Kasumi-1 (cell line): ENCODE data around the gene ATXN7L1.
"Not testable (repeated sequence)": the region's sequence is repeated elsewhere in the genome, so short reads cannot be mapped to it uniquely, and the experiment has no call there.

Experiments
- DNase-seq, 2 experiments: peaks; one replicate each; lab custom pipeline; 2025; lab: John Stamatoyannopoulos, UW

ATXN7L1 gene

GRCh38 chr7:105703207-105703930 lies 173.0 kb downstream of the ATXN7L1 start:
- no peak for DNase-seq

GRCh38 chr7:105699568-105700236 lies 176.7 kb downstream of the ATXN7L1 start:
- no peak for DNase-seq

- DNase-seq, result no peak
These were observed 177.9 kb downstream of the ATXN7L1 start for GRCh38 chr7:105698531-105698930.

GRCh38 chr7:105697753-105698152 lies 178.6 kb downstream of the ATXN7L1 start:
- DNase-seq, result no peak

- not testable (repeated sequence) for DNase-seq
These were observed 179.2 kb downstream of the ATXN7L1 start for GRCh38 chr7:105697169-105697568.

- DNase-seq, result no peak
These were observed 182.8 kb downstream of the ATXN7L1 start for GRCh38 chr7:105693576-105693975.

- no peak for DNase-seq
These were observed 184.5 kb downstream of the ATXN7L1 start for GRCh38 chr7:105691680-105692564.

- no peak for DNase-seq
These were observed 185.2 kb downstream of the ATXN7L1 start for GRCh38 chr7:105691082-105691679.

- DNase-seq, result no peak
These were observed 186.0 kb downstream of the ATXN7L1 start for GRCh38 chr7:105690325-105690945.

- DNase-seq, result no peak
These were observed 187.2 kb downstream of the ATXN7L1 start for GRCh38 chr7:105689067-105689819.

- DNase-seq, result no peak
These were observed 187.8 kb downstream of the ATXN7L1 start for GRCh38 chr7:105688617-105689016.

- DNase-seq, result no peak
These were observed 191.2 kb downstream of the ATXN7L1 start for GRCh38 chr7:105685161-105685560.

- no peak for DNase-seq
These were observed 193.9 kb downstream of the ATXN7L1 start for GRCh38 chr7:105682341-105683060.

GRCh38 chr7:105680505-105681187 lies 195.8 kb downstream of the ATXN7L1 start:
- DNase-seq, result no peak

- DNase-seq, result peak; percentile 95
These were observed 197.4 kb downstream of the ATXN7L1 start for GRCh38 chr7:105678811-105679495.

GRCh38 chr7:105677817-105678573 lies 198.4 kb downstream of the ATXN7L1 start:
- peak; percentile 70 to 71 for DNase-seq

GRCh38 chr7:105677410-105677730 lies 199.0 kb downstream of the ATXN7L1 start:
- no peak for DNase-seq

- peak; percentile 9 to 23 for DNase-seq
These were observed 200.4 kb downstream of the ATXN7L1 start for GRCh38 chr7:105675934-105676371.
